ENCODE measurements around the gene RHOBTB3.

- TF ChIP-seq USF2 (IDR thresholded peaks at IDR 0.05) (no peak), CTCF (IDR thresholded peaks at IDR 0.05) (no peak), EP300 (IDR thresholded peaks at IDR 0.05) (no peak), RAD21 (conservative IDR thresholded peaks at IDR 0.05 in 1 of 2, IDR thresholded peaks at IDR 0.05 in 1 of 2) (no peak), POLR2A (IDR thresholded peaks at IDR 0.05; ENCODE audit: low read length) (no peak), HMGXB4 (CRISPR knock-in tag; IDR thresholded peaks at IDR 0.05; ENCODE audit: borderline replicate concordance) (no peak), POLR2AphosphoS2 (conservative IDR thresholded peaks at IDR 0.05; ENCODE audit: low read length) (no peak), PHF8 (IDR thresholded peaks at IDR 0.05; ENCODE audit: borderline replicate concordance, low read depth) (no peak)
Measured at GRCh38 chr5:95730011-95730700, 980 bp upstream of the RHOBTB3 start.

All from A549 (cell line).